HG02973 (cell line): ENCODE measurements around the gene SLC37A4.
A peak's percentile ranks its signal among the peaks of the same experiment; 100 is the strongest.
"Not testable (repeated sequence)": the region's sequence is repeated elsewhere in the genome, so short reads cannot be mapped to it uniquely, and the experiment has no call there.

Experiments used
- ATAC-seq: cut with Tn5 transposase; IDR thresholded peaks from one replicate; pipeline ENCODE4 v1.9.1; 2021; ENCODE audit warnings: moderate library complexity; ENCODE audit not compliant: unreplicated experiment

SLC37A4 gene

DNA sequence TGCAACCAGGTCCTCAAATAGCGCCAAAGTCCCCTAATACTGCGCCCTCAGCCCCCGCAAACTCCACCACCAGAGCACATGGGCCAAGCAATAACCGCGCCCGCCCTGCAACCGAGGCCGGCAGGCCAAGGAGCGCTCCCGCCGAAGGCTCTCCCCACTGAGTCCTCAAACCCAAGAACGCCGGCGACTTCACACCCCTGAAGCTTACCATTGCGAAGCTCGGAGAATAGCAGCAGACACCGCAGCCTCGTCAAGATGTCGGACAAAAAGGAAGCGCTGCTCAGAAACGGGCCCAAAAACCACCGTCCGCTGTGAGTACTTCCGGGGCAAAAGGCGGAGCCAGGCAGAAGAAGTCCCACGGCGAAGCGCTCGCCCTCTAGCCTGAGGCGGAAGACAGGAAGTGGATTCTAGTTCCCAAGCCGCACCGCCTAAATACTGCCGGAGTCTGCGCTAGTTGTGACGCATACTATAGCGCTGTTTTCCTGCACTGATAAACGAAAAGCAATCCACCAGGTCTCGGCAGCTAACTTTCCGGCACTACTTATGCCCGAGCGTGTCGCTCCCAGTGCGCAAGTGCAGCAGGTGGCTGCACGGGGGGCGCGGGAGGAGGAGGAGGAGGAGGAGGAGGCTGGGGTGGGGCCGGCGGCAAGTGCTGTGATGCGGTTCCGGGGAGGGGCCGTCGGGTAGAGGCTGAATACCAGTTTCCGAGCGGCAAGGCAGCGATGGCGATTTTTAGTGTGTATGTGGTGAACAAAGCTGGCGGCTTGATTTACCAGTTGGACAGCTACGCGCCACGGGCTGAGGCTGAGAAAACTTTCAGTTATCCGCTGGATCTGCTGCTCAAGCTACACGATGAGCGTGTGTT, 12.4 kb downstream of the SLC37A4 start, which contains the start of the genes RPS25 and TRAPPC4:
Gene RPS25 (minus strand): TSS at position 270 of the 865 bp plus-strand sequence. CDS start 59 bp downstream, at position 211.
Gene TRAPPC4 (plus strand): TSS at position 693 of the 865 bp plus-strand sequence. CDS start 30 bp downstream, at position 723.
- peak; percentile 79 for ATAC-seq

DNA sequence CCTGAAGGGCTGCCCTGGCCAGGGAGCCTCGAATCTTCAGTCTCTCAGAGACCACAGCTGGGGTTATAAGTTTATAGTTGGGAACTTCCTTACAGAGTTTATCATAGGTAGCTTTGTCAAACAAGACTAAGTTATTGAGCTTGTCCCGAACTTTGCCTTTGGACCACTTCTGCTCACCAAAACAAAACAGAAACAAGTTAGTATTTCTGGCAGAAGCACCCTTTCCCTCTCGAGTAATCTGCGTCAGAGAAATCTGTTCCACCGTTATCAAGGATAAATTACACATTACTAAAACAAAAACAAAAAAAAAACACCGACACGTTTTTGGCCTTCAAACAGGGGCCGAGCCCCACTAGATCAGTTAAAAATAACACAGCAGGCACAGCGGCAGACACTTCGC, 13.3 kb downstream of the SLC37A4 start:
- not testable (repeated sequence) for ATAC-seq

DNA sequence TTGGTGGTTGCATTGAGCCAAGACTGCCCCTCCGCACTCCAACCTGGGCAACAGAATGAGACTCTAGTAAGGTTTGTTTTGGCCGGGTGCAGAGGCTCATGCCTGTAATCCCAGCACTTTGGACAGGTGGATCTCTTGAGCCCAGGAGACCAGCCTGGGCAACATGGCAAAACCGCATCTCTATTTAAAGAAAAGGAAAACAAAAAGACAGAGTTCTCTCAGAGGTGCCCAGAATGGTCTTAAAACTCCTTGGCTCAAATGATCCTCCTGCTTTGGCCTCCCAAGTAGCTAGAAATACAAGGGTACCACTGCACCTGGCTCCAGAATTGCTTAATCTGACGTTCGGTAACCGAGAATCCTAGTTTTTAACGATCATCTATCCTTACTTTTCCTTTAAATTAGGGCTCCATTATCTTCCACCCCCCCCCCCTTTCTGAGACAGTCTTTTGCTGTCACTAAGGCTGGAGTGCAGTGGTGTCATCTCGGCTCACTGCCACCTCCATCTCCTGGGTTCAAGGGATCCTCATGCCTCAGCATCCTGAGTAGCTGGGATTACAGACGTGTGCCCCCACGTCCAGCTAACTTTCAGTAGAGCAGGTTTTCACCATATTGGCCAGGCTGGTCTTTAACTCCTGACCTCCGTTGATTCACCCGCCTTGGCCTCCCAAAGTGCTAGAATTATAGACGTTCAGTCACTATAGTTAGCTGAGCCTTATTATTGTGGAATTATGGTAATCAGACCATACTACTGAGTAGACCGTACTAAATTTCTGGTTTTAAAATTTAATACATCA, 14.3 kb downstream of the SLC37A4 start:
- ATAC-seq = no peak

DNA sequence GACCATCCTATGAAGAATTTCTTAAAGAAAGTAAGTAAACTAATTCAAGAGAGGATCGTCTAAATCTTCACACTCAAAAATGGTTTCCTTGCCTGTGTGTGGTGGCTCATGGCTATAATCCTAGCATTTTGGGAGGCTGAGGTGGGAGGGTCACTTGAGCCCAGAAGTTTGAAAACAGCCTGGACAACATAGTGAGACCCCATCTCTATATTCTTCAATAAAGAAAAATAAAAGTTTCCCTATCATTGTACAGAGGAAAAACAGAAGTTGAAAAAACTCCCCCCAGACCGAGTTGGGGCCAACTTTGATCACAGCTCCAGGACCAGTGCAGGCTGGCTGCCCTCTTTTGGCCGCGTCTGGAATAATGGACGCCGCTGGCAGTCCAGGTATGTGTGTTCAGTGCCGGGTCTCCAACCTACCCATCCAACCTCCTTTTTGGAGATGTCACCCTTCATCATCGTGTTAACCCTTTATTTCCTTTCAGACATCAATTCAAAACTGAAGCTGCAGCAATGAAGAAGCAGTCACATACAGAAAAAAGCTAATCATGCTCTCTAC, 15.5 kb downstream of the SLC37A4 start:
- ATAC-seq = no peak

DNA sequence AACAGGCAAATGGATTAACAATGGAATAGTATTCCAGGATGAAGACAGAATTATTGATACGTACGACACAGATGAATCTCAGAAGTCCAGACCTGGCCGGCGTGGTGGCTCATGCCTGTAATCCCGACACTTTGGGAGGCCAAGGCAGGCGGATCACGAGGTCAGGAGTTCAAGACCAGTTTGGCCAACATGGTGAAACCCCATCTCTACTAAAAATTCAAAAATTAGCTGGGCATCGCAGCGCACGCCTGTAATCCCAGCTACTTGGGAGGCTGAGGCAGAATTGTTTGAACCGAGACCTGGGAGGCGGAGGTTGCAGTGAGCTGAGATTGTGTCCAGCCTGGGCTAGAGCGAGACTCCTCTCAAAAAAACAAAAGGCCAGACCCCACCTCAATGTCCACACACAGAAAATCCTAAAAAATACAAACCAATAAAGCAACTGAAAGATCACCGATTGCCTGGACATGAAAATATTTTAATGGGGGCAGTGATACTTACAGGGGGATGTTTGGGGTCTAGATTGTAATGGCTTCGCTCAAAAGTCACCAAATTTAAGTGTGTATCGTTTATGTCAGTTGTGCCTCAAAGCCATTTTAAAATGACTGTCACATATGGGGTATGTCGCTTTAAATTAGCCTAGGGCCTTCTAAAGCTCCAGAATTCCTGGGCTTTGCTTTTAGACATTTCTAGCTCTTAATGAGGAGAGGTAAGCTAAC, 16.3 kb downstream of the SLC37A4 start:
- no peak for ATAC-seq

DNA sequence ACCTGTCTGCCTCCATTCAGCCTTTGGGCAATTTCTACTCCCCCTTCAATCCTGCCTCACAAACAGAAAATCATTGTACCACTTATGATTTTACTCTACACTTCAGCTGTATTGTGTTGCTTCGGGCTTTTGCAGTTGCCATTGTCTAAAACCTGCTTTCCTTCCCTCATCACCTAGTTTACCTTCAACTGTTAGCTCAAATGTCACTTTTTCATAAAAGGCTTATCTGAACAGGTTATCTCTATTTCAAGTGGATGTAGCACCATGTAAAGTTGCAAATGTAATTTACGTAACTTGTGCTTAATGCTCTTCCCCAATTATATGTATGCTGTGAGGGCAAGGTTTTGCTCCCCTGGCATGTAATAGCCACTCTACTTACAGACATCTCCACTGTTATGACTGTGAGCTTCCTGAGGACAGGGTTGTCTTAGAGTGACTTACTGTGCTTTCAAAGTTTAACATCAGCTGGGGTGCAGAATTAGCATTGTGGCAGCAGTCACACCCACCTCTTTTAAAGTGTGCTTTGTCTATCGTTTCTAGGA, 18.0 kb downstream of the SLC37A4 start:
- ATAC-seq = no peak

DNA sequence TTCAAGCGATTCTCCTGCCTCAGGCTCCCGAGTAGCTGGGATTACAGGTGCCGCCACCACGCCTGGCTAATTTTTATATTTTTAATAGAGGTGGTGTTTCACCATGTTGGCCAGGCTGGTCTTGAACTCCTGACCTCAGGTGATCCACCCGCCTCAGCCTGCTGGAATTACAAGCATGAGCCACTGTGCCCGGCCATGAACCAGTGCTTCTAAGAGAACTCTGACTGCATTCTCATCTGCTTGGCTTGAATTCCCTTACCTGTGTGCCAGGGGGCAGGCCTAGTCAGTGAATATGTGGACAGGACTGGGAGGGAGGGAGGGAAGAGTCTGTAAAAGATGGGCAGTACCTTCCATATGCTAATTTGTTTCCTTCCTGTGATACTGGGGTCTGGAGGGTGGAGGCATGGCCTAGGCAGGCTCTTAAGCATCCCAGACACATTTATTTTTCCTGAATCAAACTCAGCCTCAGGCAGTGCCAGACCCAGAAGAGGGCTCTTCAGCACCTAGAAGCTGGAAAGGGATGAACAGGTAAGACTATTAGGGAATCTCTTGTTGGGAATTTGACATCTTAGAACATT, 19.1 kb downstream of the SLC37A4 start:
- no peak for ATAC-seq

DNA sequence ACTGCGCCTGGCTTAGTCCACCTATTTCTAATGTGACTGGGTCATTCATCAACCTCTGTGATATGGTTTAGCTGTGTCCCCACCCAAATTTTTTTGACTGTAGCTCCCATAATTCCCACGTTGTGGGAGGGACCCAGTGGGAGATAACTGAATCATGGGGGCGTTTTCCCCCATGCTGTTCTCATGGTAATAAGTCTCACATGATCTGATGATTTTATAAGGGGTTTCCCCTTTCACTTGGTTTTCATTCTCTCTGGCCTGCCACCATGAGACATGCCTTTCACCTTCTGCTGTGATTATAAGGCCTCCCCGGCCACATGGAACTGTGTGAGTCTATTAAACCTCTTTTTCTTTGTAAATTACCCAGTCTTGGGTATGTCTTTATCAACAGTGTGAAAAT, 24.0 kb downstream of the SLC37A4 start:
- ATAC-seq = no peak

DNA sequence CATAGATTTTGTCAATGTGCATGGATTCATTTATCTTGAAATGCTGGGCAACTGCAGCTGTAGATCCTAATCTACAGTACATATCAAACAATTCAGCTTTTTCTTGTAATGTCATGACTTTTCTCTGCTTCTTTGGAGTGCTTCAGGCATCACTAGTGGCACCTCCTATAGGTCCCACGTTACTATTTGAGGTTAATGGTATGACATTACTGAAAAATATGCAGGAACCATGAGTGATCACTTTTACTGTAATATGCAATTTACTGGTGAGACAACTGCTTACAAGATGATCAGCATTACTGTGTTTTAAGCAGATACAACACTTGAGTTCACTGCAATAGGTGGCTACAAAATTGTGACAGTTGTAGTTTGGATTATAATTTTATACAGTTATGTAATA, 29.8 kb downstream of the SLC37A4 start:
- no peak for ATAC-seq

DNA sequence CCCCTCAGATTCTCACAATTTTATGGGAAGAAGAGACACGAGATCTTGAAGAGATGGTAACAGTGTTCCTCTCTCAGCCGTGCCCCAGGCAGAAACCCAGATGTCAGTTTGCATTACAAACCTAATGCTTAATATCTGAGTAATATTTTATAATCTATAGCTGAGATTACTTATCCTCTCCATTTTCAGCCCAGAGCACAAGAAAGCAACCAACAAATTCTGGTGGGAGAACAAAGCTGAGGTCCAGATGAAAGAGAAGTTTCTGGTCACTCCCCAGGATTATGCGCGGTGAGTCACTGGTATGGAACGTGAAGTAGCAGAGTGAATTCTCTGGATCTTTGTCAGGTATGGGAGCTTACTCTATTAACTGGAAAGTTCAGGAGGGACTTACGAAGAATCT, 31.9 kb downstream of the SLC37A4 start:
- ATAC-seq = no peak

DNA sequence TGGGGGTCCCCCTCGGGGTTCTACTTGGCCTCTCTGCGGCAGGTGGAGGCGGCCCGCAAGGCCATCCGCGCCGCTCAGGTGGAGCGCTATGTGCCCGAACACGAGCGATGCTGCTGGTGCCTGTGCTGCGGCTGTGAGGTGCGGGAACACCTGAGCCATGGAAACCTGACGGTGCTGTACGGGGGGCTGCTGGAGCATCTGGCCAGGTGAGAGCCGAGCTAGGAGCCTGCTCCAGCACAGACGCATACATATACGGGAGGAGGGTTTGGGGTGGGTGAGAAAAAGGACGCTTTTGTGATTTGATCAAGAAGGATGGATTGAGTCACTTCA, 32.3 kb downstream of the SLC37A4 start:
- ATAC-seq = peak; percentile 1

DNA sequence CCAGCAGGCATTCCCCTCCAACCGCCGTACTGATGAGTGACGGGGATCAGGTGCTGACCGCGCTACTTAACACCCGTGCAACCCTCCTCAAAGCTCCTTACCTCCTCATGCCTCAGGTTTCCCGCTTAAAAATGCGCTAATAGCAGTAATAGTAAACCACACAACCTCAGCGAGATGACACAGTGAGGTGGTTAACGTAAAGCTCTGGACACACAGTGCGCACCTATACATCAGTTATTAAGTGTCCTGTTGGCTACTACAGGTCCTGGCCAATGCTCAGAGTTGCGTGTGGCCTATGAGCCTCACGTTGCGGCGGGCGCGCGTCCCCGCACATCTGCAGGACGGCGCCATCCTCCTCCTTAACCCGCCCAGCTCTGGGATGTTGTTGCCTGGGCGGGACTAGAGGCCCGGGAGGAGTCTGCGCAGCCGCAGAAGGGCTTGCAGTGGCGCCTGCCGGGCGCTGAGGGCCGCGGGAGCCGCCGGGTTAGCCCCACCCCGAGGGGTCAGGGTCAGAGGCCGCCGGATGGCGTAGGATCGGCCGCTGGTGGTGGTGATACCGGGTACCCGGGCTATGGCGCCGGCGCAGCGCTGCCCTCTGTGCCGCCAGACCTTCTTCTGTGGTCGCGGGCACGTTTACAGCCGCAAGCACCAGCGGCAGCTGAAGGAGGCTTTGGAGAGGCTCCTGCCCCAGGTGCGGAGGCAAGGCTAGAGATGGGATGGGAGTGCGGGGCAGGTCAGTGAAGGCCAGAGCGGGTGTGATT, 32.9 kb downstream of the SLC37A4 start, which contains the start of gene CENATAC:
Gene CENATAC (plus strand): TSS at position 512 of the 761 bp plus-strand sequence. CDS start 60 bp downstream, at position 572.
- peak; percentile 91 for ATAC-seq

DNA sequence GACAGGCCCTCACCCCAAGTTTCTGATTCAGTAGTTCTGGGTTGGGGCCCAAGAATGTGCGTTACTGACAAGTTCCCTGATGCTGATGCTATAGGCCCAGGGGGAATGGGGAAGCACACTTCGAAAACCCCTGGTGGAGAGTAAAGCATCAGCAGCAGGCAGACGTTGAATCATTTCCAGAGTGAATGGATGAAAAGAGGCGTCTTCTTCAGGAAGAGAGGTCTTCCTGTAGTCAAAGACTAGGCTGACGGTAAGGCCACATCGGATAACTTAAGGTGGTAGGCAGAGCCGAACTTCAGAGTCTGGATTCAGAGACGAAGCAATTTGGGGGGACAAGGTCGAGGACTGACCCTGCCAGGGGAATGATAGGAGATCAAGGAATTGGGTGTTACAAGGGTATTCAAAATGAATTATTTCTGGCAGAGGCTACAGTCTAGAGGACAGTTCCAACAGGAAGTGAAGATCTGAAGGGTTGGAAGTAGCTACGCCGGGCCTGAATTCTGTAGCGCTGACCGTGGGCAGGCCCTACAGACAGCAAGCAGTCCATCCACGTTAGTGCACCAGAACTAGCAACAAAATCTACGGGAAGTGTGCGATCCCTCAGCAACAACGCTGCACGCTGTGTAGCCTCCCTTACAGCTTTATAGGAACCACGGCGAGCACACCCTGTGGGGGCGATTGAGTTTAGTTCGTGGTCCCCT, 33.6 kb downstream of the SLC37A4 start:
- ATAC-seq = peak; percentile 21

DNA sequence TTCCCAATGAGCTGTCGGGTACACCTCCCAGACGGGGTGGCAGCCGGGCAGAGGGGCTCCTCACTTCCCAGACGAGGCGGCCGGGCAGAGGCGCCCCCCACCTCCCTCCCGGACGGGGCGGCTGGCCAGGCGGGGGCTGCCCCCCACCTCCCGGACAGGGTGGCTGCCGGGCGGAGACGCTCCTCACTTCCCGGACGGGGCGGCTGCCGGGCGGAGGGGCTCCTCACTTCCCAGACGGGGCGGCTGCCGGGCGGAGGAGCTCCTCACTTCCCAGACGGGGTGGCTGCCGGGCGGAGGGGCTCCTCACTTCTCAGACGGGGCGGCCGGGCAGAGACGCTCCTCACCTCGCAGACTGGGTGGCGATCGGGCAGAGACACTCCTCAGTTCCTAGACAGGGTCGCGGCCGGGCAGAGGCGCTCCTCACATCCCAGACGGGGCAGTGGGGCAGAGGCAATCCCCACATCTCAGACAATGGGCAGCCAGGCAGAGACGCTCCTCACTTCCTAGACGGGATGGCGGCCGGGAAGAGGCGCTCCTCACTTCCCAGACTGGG, 39.1 kb downstream of the SLC37A4 start:
- not testable (repeated sequence) for ATAC-seq

DNA sequence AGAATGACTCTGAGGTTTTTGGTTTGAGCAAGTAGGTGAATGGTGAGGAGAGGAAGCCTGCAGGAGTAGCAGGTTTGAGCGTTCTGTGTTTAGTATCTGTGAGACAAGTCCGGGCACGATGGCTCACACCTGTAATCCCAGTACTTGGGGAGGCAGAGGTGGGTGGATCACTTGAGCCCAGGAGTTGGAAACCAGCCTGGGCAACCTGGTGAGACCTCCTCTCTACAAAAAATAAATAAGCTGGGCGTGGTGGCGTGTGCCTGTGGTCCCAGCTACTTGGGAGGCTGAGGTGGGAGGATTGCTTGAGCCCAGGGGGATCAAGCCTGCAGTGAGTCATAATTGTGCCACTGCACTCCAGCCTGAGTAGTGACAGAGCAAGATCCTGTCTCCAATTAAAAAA, 42.4 kb downstream of the SLC37A4 start:
- ATAC-seq = no peak

DNA sequence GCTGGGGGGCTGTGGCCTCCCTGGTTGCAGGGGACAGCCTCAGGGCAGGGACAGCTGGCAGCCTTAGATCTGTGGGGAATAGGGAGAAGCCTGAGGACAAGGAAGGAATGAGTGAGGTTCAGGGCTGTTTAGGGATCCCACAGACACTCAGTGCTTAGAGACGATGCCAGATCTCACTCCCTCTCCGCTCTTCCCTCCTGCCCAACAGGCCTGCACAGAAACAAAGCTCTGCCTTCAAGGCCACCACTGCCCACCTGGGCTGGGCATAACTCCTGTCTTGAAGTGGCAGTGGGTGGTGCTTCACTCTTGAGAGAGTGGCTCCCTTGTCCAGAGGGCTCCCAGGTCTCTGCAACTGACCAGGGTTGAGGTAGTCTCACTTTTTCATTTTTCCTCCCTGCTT, 45.9 kb downstream of the SLC37A4 start:
- ATAC-seq = no peak

DNA sequence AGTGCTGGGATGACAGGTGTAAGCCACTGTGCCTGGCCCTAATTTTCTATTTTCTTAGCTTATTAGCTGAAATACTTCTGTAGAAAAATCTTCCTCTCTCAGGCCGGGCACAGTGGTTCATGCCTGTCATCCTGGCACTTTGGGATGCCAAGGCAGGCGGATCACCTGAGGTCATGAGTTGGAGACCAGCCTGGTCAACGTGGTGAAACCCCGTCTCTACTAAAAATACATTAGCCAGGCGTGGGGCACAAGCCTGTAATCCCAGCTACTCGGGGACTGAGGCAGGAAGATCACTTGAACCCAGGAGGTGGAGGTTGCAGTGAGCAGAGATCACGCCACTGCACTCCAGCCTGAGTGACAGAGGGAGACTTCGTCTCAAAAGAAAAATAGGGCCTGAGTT, 46.3 kb downstream of the SLC37A4 start:
- ATAC-seq = not testable (repeated sequence)

DNA sequence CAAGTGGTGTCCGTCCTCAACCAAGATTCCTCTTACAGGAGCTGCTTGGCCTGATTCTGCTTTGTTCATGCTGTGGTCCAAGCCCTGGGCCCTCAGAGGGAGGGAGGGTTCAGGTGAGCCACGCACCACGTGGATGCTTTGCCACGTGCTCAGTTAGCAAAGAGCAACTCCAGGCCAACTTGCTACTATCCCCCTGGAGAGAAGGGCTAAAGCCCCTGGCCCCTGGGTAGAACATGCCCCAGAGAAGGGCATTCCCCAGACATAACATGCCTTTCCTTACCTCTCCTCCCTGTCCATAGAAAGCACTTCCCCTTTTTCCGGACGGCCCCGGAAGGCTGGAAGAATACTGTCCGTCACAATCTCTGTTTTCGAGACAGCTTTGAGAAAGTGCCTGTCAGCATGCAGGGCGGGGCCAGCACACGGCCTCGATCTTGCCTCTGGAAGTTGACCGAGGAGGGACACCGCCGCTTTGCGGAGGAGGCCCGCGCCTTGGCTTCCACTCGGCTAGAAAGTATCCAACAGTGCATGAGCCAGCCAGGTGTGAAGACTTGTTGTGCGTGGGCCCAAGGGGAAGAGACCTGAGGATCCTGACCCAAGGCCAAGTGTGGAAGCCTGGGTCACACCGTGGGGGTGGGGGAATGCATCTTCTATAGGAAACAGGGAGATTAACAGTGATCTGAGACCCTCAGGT, 50.3 kb downstream of the SLC37A4 start:
- ATAC-seq = no peak
